ENCODE results near the gene FARP1.

GRCh38 chr13:98403076-98403475 lies 260.2 kb downstream of the FARP1 start:
- TF ChIP-seq EZH2 (IDR thresholded peaks at IDR 0.05): no peak
- no peak for TF ChIP-seq POLR2AphosphoS5 (IDR thresholded peaks at IDR 0.05; ENCODE audit: borderline replicate concordance, low read depth, low read length)
- no peak for TF ChIP-seq FOXP2 (optimal IDR thresholded peaks at IDR 0.05; ENCODE audit: control extremely low read depth, extremely low read length, insufficient read depth)

Measured in SK-N-MC (cell line).